ENCODE measurements around the gene RNFT2.

The RNFT2 gene

DNA sequence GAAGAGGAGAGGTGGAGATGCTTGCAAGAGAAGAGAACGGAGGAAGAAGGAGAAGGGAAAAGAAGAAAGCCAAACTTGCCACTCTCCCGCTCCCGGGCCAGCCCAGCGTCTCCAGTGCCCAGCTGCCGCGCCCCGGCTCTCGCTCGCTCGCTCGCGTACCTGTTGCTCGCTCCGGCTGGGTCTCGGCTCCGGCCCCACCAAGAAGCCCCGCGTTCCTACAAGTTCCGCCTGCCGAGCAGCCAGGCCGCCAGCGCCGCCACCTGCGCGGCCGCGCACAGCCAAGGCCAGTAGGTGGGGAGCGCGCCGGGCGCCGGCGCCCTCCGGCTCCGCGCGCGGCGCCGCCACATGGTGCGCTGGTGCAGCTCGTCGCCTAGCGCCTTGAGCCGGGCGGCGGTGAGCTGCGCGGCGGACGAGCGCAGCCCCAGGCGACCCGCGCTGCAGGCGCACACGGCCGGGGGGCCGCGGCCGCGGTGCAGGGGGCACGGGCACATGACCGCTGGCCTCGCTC, 142.8 kb downstream of the RNFT2 start:
- no peak for DNase-seq

DNA sequence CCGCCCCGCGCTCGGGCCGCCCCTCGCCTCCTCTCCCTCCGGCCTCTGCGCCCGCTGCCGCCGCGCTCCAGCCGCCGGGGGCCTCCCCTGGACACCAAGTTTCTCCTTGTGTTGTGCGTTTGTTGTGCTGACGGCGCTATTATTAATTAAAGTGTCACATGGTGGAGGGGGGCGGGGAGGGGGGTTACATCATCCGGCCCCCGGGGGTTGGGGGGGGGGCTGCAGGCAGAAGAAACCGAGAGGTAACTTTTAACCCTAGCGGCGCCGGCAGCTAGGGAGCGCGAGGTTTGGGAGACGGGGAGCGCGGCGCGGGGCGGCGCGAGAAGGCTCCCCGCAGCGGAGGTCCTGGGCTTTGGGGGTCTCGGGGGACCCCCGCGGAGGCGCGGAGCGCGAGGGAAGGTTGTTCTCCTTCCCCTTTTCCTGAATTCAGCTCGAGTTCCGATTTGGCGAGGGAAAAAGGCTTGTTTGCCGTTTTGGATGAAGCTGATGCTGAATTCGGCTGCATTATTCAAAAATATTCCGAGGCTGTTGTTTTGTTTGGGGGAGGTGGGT, 143.3 kb downstream of the RNFT2 start, which contains the start of gene HRK:
Gene HRK, minus strand, starts transcription at position 117 of the 552 bp plus-strand sequence. CDS start 134 bp downstream, outside the sequence.
- DNase-seq: no peak

DNA sequence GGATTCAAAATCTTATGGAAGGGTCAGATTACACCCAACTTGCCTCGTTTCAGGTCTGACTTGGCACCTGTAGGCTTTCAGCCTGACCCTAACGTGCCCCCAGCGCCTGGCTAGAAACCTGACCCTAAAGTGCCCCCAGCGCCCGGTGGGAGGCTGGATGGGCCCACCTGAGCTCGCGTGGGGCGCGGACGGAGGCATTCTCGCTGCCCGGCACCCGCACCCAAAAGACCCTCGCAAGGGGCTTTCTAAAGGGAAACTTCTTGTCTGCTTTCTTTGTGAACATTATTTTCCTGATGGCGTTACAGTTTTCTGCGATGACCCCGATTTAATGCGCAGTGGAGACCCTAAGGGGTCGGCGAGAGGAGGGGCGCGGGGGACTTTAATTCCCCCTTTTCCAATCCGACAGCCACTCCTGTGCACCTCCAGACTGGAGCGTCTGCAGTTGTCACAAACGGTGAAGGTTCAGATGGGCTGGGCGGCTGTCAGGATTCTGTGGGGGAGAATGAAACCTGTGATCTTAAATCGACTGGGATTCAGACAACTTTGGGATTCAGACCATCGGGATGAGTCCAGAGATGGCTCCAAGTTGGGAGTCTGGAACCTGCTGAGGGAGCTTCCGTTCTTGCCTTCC, 143.9 kb downstream of the RNFT2 start:
- DNase-seq: no peak

DNA sequence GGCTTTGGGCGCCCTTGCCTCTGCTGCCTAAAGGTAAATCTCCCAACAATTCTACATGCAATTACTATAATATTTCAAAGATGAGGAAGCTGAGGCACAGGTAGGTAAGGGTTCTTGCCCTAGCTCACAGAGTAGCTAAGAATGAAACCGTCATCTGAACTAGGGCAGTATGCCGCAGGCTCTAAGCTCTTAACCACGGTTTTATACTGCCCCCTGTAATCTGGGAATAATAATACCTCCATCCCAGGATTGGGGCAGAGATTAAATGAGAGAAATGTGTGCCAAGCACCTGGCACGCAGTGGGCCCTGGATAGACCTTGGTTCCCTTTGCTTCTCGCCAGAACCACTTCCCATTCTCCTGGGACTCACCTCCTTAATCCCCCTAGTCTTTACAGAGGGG, 144.6 kb downstream of the RNFT2 start:
- no peak for DNase-seq

DNA sequence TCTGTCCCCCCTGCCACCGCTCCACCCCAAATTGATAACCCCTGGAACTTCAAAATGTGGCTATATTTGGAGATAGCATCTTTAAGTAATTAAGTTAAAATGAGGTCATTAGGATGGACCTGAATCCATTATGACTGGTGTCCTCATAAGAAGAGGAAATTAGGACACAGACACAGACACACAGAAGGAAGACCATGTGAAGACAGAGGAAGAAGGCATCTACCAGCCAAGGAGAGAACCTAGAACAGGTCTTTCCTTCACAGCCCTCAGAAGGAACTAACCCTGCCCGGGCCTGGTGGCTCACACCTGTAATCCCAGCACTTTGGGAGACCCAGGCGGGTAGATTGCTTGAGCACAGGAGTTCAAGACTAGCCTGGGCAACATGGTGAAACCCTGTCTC, 146.8 kb downstream of the RNFT2 start:
- DNase-seq: no peak

DNA sequence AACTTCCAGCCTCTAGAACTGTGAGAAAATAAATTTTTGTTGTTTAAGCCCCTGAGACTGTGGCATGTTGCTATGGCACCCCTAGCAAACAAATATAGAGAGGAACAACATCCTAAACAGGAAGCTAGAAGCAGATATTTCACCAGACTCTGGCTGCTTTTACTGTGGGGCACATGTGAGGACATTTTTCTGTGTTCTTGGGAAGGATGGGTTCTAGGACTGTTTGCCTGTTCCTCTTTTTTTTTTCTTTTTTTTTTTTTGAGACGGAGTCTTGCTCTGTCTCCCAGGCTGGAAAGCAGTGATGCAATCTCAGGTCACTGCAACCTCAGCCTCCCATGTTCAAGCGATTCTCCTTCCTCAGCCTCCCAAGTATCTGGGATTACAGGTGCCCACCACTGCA, 147.4 kb downstream of the RNFT2 start:
- DNase-seq: no peak

DNA sequence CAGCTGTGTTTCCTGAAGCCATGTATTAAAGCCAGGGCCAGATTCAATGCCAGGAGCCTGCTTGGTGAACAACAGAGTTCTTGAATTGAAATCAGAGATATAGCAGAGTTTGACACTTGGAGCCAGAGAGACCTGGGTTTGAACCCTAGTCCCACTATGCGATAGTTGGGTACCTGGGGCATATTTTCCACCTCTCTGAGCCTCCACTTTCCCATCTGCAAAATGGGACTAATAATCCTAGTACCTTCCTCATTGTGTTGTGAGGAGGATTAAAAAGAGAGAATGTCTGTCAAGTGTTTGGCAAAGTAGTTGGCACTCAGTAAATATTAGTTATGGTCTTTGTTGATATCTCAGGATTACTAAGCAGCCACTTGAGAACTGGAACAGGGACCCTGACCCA, 149.1 kb downstream of the RNFT2 start:
- DNase-seq: no peak

DNA sequence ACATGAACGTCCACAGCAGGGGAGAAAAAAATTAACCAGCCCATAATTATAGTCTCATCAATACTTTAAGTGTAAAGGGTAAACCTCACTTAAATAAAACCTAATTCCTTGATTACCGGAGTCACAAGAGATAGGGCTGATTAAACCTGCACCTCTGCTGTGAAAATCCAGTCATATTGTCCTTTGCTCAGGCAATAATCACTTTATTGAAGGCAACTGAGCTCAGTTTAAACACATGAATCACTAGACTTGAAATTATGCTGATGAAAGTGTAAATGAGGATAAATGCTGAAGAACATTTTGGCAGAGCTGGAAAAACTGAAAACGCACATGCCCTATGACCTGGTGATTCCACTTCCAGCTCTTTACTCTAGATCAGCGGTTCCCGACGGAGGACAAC, 149.8 kb downstream of the RNFT2 start:
- no peak for DNase-seq

DNA sequence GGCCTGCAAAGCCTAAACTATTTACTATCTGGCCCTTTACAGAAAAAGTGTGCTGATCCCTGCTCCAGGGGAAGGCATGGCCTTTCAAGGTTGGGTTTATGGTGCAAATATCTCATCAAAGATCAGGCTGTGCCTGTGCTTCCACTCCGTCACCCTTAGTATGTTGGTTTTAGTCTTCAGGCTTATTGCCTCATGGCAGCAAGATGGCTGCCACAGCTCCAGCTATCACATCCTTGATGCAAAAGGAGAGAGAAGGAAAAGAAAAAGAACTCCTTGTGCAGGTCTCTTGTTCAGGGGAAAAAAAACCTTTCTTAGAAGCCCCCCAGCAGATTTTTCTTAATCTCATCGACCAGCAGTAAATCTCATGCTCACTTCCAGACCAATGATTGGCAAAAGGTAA, 152.2 kb downstream of the RNFT2 start:
- no peak for DNase-seq

DNA sequence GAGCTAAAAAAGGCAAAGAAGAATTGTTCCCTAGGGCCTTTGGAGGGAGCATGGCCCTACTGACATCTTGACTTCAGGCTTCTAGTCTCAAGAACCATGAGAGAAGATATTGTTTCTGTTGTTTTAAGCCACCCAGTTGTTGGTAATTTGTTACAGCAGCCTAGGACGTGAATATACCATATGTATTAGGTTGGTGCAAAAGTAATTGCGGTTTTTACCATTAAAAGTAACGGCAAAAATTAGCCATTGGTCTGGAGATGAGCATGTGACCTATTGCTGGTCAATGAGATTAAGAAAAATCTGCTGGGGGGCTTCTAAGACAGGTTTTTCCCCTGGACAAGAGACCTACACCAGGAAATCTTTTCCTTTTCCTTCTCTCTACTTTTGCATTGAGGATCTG, 152.9 kb downstream of the RNFT2 start:
- no peak for DNase-seq

DNA sequence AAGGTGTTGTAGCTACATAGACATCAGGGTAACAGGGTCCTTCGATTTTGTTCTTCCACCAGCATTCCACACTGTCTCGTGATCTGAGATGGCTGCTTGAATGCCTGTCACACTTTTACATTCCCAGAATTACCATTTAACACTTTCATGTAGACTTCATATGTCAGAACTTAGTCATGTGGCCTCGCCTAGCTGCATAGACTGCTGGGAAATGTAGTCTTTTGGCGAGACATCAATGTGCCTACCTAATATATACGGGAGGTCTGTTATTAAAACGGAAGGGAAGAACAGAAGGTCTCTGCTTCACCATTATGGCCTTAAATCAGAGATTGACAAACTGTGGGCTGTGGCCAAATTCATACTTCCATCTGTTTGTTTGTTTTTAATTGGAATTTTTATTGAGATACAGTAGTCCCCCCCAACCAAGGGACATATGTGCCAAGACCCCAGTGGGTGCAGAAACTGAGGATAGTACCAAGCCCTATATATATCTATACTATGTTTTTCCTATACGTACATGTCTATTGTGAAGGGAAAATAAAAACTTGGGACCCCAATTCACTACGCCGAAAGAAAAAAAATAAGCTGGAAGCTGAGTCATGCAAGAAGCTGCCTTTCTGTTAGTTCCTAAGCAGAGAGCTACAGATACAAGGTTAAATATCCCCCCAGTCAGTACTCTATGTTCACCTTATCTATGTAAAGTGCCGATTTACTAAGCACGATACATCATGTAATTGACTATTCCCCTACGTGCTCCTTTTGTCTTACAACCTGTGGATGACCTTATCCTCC, 154.4 kb downstream of the RNFT2 start:
- no peak for DNase-seq

DNA sequence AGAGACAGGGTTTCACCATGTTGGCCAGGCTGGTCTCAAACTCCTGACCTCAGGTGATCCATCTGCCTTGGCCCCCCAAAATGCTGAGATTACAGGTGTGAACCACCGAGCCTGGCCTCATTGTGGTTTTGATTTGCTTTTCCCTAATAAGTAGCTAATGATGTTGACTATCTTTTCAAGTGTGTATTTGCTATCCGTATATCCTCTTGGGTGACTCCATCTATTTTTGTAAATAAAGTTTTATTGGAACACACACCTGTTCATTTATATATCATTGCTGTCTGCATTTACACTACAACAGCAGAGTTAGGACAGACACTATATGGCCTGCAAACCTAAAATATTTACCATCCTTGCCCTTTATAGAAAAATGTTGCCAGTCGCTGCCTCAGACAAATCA, 156.8 kb downstream of the RNFT2 start:
- no peak for DNase-seq

DNA sequence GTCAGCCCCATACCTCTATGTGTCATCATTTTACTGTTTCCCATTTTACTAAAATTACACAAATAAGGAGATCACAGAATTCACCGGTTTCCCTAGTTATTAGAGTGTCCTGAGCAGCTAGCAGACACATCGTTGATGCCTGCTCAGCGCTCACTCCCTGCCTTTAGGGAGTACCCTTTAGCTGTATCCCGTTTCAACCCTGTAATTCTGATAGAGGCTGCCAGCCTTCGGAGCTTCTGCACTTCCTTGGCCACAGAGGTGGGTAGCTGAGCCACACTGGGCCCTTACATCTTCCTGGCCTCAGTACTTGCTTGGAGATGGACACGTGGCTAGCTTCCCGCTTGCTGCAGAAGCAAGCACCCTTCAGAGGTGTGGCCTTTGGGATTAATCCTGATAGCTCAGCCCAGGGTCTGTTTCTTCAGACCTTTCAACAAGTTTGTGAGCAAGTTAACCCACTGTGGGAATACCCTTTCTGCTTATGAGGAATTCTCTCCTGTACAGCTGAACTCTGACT, 158.4 kb downstream of the RNFT2 start:
- no peak for DNase-seq

DNA sequence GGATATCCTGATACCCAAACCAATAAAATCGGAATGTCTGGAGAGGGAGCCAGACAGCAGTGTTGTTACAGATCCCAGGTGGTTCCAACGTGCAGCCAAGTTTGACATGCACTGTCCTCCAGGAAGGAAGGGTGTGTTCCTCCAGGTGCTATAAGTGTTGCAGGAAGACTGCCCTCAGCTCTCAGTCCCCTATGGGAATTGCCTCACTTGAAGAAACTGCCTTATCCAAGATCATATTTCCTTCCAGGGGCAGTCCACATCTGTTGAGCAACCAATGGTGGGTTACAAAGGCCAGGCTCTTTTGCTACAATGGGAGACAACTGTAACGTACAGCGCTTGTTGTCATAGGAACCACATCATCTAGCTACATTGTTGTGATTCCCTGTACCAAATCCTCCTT, 159.4 kb downstream of the RNFT2 start:
- DNase-seq: no peak

DNA sequence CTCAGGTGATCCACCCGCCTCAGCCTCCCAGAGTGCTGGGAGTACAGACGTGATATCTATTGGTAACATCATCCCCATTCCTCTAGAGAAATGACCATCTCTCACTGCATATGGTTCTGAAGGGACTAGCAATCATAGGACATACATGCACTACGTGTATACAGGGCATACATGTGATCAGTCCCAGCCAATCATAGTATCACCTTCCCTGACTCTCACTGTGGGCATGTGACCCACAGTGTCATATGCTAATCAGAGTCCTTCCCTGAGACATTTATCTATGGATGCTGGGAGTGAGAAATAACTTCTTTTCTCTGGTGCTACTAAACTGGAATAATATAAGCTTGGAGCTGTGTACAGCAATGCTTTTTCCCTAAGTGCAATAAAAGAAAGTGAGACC, 160.6 kb downstream of the RNFT2 start:
- DNase-seq: no peak

DNA sequence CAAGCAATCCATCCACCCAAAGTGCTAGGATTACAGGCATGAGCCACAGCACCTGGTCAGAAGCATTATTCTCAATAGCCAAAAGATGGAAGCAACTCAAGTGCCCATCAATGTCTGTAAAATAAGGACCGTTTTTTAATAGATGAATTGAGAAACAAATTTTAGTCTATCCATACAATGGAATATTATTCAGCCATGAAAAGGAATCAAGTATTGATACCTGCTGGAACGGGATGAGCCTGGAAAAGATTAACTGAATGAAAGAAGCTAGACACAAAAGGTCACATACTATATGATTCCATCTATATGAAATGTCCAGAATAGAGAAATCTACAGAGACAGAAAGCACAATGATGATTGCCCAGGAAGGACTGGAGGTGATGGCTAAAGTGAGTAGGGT, 163.5 kb downstream of the RNFT2 start:
- no peak for DNase-seq

Measured in NCI-H524 treated with DMSO at 0.1 percent for 48 hours (cell line).